ENCODE measurements around the gene CFAP45.

The CFAP45 gene

DNA sequence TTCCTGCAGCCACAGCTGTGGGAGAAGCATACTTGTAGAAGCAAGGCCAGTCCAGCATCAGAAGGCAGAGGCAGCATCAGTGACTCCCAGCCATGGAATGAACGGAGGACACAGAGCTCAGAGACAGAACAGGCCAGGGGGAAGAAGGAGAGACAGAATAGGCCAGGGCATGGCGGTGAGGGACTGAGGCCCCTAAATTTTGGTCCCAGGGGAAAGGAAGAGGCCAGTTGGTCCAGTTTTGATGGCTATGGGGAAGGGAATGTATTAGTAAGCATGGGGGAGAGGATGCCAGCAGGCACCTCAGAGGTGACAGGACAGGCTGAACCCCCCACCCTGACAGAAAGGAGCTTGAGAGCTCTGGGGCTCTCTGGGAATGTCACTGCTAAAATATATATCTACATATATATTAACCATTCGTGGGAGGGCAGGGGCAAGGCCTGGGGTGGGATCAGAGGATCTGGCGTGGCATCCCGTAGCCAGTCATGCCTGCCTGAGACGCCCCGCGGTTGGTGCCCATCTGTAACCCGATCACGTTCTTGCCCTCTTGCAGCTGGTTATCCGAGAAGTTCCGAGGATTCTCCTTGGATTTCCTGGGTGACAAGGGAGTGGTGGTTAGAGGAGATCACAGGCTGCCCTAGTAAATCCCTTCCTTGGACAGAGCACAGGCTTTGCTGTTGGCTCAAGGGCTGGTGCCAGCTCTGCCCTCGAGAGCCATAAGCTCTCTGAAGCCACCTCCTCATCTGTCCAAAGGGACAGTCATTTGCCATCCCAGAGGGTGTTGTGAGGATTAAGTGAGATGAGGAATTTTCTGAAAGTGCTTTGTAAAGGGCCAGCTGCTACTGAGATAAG, 18.6 kb upstream of the CFAP45 start:
- H3K4me3 ChIP-seq (replicated peaks; ENCODE audit: low read depth, low read length), result no peak overlapping the region
- H3K27me3 ChIP-seq (replicated peaks; ENCODE audit: control insufficient read depth, insufficient read depth, low read length), result no peaks in the 10 kb centered on the region
- DNase-seq (ENCODE audit: extremely low read depth, insufficient read length), result no peak
- TF ChIP-seq, protein P1, sequence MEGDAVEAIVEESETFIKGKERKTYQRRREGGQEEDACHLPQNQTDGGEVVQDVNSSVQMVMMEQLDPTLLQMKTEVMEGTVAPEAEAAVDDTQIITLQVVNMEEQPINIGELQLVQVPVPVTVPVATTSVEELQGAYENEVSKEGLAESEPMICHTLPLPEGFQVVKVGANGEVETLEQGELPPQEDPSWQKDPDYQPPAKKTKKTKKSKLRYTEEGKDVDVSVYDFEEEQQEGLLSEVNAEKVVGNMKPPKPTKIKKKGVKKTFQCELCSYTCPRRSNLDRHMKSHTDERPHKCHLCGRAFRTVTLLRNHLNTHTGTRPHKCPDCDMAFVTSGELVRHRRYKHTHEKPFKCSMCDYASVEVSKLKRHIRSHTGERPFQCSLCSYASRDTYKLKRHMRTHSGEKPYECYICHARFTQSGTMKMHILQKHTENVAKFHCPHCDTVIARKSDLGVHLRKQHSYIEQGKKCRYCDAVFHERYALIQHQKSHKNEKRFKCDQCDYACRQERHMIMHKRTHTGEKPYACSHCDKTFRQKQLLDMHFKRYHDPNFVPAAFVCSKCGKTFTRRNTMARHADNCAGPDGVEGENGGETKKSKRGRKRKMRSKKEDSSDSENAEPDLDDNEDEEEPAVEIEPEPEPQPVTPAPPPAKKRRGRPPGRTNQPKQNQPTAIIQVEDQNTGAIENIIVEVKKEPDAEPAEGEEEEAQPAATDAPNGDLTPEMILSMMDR (IDR thresholded peaks at IDR 0.05; ENCODE audit: insufficient read depth, low read length, poor library complexity, severe bottlenecking), result no peak
- peaks cover 29% of the 10 kb centered on the region for H3K36me3 ChIP-seq (ENCODE audit: control insufficient read depth, insufficient read depth, low read length)

GRCh38 chr1:159917533-159918351, 17.8 kb upstream of the CFAP45 start:
- no peak for DNase-seq (ENCODE audit: extremely low read depth, insufficient read length)
- H3K36me3 ChIP-seq (ENCODE audit: control insufficient read depth, insufficient read depth, low read length), result peaks cover 29% of the 10 kb centered on the region
- H3K4me3 ChIP-seq (replicated peaks; ENCODE audit: low read depth, low read length), result no peak overlapping the region
- TF ChIP-seq, protein P1 (IDR thresholded peaks at IDR 0.05; ENCODE audit: insufficient read depth, low read length, poor library complexity, severe bottlenecking), result no peak
- H3K27me3 ChIP-seq (replicated peaks; ENCODE audit: control insufficient read depth, insufficient read depth, low read length), result no peaks in the 10 kb centered on the region

- TF ChIP-seq, protein P1 (IDR thresholded peaks at IDR 0.05; ENCODE audit: insufficient read depth, low read length, poor library complexity, severe bottlenecking), result no peak
- Histone ChIP-seq H3K36me3 (ENCODE audit: control insufficient read depth, insufficient read depth, low read length) (peaks cover 29% of the 10 kb centered on the region), H3K27me3 (replicated peaks; ENCODE audit: control insufficient read depth, insufficient read depth, low read length) (no peaks in the 10 kb centered on the region), H3K4me3 (replicated peaks; ENCODE audit: low read depth, low read length) (no peak overlapping the region)
- DNase-seq (ENCODE audit: extremely low read depth, insufficient read length), result no peak
Observed at GRCh38 chr1:159916242-159917051, 16.5 kb upstream of the CFAP45 start.

- no peak overlapping the region for H3K4me3 ChIP-seq (replicated peaks; ENCODE audit: low read depth, low read length)
- TF ChIP-seq, protein P1 (IDR thresholded peaks at IDR 0.05; ENCODE audit: insufficient read depth, low read length, poor library complexity, severe bottlenecking), result no peak
- peaks cover 29% of the 10 kb centered on the region for H3K36me3 ChIP-seq (ENCODE audit: control insufficient read depth, insufficient read depth, low read length)
- DNase-seq (ENCODE audit: extremely low read depth, insufficient read length), result no peak
- no peaks in the 10 kb centered on the region for H3K27me3 ChIP-seq (replicated peaks; ENCODE audit: control insufficient read depth, insufficient read depth, low read length)
Observed at GRCh38 chr1:159915571-159916241, 15.7 kb upstream of the CFAP45 start.

Data from GM06990 (cell line).